ENCODE results near the gene MIF4GD.

GRCh38 chr17:75239214-75239613 lies 31.8 kb downstream of the MIF4GD start:
- TF ChIP-seq POLR2AphosphoS5 (IDR thresholded peaks at IDR 0.05; ENCODE audit: low read depth, low read length) (peak; percentile 53; the same call in 1 of the 2 replicates), POLR2A (IDR thresholded peaks at IDR 0.05; ENCODE audit: low read depth, low read length) (0 out of 2 replicates have a peak, but pooled peaks have one; percentile 6), TAF1 (IDR thresholded peaks at IDR 0.05; ENCODE audit: low read depth, low read length) (no peak), PAX5 (IDR thresholded peaks at IDR 0.05; ENCODE audit: insufficient read depth, low read length, severe bottlenecking) (no peak), SPI1 (IDR thresholded peaks at IDR 0.05; ENCODE audit: low read depth, low read length) (no peak), POU2F2 (IDR thresholded peaks at IDR 0.05; ENCODE audit: low read depth, low read length) (no peak)
